HG03460 (cell line): ENCODE measurements around the gene ST3GAL3.
"Not testable (repeated sequence)": the region's sequence is repeated elsewhere in the genome, so short reads cannot be mapped to it uniquely, and the experiment has no call there.

Experiments used
- ATAC-seq: cut with Tn5 transposase; IDR thresholded peaks from one replicate; pipeline ENCODE4 v1.9.1; 2021; ENCODE audit not compliant: unreplicated experiment

Gene ST3GAL3

GRCh38 chr1:43753422-43753821 is 46.1 kb downstream of the ST3GAL3 start:
- no peak for ATAC-seq

GRCh38 chr1:43754892-43755291 is 47.6 kb downstream of the ST3GAL3 start:
- ATAC-seq, result no peak

- ATAC-seq, result no peak
Observed at GRCh38 chr1:43757343-43758053, 50.2 kb downstream of the ST3GAL3 start.

- ATAC-seq, result no peak
Observed at GRCh38 chr1:43760745-43761317, 53.5 kb downstream of the ST3GAL3 start.

- ATAC-seq, result no peak
Observed at GRCh38 chr1:43763497-43763973, 56.2 kb downstream of the ST3GAL3 start.

GRCh38 chr1:43764581-43764980 is 57.2 kb downstream of the ST3GAL3 start:
- ATAC-seq, result no peak

GRCh38 chr1:43766086-43766784 is 58.9 kb downstream of the ST3GAL3 start:
- no peak for ATAC-seq

GRCh38 chr1:43766818-43767525 is 59.6 kb downstream of the ST3GAL3 start:
- ATAC-seq, result no peak

- ATAC-seq, result no peak
Observed at GRCh38 chr1:43768168-43768567, 60.8 kb downstream of the ST3GAL3 start.

- no peak for ATAC-seq
Observed at GRCh38 chr1:43769350-43769908, 62.1 kb downstream of the ST3GAL3 start.

- no peak for ATAC-seq
Observed at GRCh38 chr1:43770111-43770510, 62.8 kb downstream of the ST3GAL3 start.

- no peak for ATAC-seq
Observed at GRCh38 chr1:43772978-43773377, 65.6 kb downstream of the ST3GAL3 start.

GRCh38 chr1:43773821-43774220 is 66.5 kb downstream of the ST3GAL3 start:
- ATAC-seq, result no peak

GRCh38 chr1:43774359-43774758 is 67.0 kb downstream of the ST3GAL3 start:
- no peak for ATAC-seq

- ATAC-seq, result no peak
Observed at GRCh38 chr1:43776043-43776761, 68.9 kb downstream of the ST3GAL3 start.

- not testable (repeated sequence) for ATAC-seq
Observed at GRCh38 chr1:43777916-43778315, 70.6 kb downstream of the ST3GAL3 start.

- ATAC-seq, result no peak
Observed at GRCh38 chr1:43779266-43779665, 71.9 kb downstream of the ST3GAL3 start.

- no peak for ATAC-seq
Observed at GRCh38 chr1:43779805-43780403, 72.6 kb downstream of the ST3GAL3 start.

- no peak for ATAC-seq
Observed at GRCh38 chr1:43781574-43781973, 74.2 kb downstream of the ST3GAL3 start.

GRCh38 chr1:43783096-43783670 is 75.8 kb downstream of the ST3GAL3 start:
- ATAC-seq, result no peak
